Neutrophil (primary cell): ENCODE data around the gene LZTS2.

ENCODE experiments used
- H3K27ac ChIP-seq: fragments of 200-600 bp; sonication (generic); 2 replicates; pipeline ENCODE4 v1.5.1; 2016; ENCODE audit warnings: mild to moderate bottlenecking, moderate library complexity
- H3K27me3 ChIP-seq: fragments of 200-600 bp; sonication (generic); 2 replicates; pipeline ENCODE4 v1.6.0; 2016; ENCODE audit warnings: mild to moderate bottlenecking
- H3K36me3 ChIP-seq: fragments of 200-600 bp; sonication (generic); 2 replicates; pipeline ENCODE4 v1.5.1; 2017
- H3K4me1 ChIP-seq, 2 experiments: fragments of 200-600 bp in 1 of 2; sonication (generic) in 1 of 2; 1 replicate in 1 of 2; 2 replicates in 1 of 2; pipeline versions ENCODE4 v1.5.1 to v1.6.1; 2013 to 2016; ENCODE audit warnings: low read depth in 1 of 2, low read length in 1 of 2, mild to moderate bottlenecking in 1 of 2, moderate library complexity in 1 of 2; ENCODE audit not compliant: control insufficient read depth in 1 of 2, insufficient read depth in 1 of 2
- H3K4me3 ChIP-seq, 2 experiments: fragments of 200-600 bp in 1 of 2; sonication (generic) in 1 of 2; 1 replicate in 1 of 2; 2 replicates in 1 of 2; pipeline ENCODE4 v1.5.1; 2013 to 2016; ENCODE audit warnings: low read depth in 1 of 2, low read length in 1 of 2, mild to moderate bottlenecking in 1 of 2, moderate library complexity in 1 of 2
- H3K9me3 ChIP-seq: fragments of 200-600 bp; sonication (generic); 2 replicates; pipeline ENCODE4 v1.5.1; 2016
- TF ChIP-seq, protein P1 (sequence below): fragments of 200-600 bp; sonication (generic); IDR thresholded peaks from 2 replicates; pipeline ENCODE4 v1.5.1; 2016; ENCODE audit warnings: antibody characterized with exemption

Gene LZTS2

DNA sequence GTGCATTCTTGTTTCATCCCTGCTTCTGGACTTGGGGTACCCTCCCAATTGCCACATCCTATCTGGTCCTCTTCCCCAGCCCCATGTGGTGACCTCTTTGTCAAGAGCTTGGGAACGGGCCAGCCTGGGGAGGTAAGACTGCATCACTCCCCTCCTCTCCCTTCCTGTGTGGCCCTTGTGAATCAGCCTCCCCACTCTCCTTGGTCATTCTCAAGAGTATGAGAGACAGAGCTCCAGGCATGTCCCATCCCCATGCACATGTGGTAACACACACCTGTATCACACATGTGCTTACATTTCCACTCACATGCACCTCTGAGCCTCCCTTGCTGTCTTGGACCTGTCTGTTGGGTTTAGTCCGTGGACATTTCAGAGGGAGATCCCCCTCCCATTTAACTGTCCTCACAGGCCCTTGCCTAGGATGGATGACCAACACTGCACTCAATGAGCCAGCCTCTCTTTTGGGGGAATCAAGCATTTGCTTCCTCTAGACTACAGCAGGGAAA lies 14.9 kb upstream of the LZTS2 start:
- peaks cover 20% of the 10 kb centered on the region for H3K36me3 ChIP-seq

DNA sequence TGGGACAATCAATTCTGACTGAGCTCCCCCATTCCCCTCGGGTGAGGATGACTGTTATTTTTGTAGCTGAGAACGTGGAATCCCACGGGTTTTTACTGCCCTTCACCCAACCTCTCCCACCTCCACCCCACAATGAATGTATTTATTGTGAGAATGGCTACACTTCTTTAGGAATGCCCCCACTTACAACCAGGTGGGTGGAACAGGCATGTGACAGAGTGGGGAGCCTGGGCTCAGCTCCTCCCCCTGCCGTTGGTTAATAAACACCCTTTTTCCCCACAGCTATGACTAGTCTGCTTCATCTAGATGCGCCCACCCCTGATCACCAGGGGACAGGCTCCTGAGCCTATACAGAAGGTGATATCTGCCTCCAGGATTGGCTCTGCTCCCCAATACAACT lies 14.3 kb upstream of the LZTS2 start:
- no peaks in the 10 kb centered on the region for H3K9me3 ChIP-seq
- no peaks in the 10 kb centered on the region for H3K27me3 ChIP-seq
- peaks cover 14% of the 10 kb centered on the region for H3K36me3 ChIP-seq
- H3K4me3 ChIP-seq, result no peak overlapping the region
- no peak overlapping the region for H3K27ac ChIP-seq
- TF ChIP-seq, protein P1, sequence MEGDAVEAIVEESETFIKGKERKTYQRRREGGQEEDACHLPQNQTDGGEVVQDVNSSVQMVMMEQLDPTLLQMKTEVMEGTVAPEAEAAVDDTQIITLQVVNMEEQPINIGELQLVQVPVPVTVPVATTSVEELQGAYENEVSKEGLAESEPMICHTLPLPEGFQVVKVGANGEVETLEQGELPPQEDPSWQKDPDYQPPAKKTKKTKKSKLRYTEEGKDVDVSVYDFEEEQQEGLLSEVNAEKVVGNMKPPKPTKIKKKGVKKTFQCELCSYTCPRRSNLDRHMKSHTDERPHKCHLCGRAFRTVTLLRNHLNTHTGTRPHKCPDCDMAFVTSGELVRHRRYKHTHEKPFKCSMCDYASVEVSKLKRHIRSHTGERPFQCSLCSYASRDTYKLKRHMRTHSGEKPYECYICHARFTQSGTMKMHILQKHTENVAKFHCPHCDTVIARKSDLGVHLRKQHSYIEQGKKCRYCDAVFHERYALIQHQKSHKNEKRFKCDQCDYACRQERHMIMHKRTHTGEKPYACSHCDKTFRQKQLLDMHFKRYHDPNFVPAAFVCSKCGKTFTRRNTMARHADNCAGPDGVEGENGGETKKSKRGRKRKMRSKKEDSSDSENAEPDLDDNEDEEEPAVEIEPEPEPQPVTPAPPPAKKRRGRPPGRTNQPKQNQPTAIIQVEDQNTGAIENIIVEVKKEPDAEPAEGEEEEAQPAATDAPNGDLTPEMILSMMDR, result no peak
- peaks cover 15 to 17% of the 10 kb centered on the region in 2 experiments for H3K4me1 ChIP-seq

More for the DNA sequence above, 14.9 kb upstream of the LZTS2 start:
- Histone ChIP-seq H3K4me1 (peaks cover 15 to 17% of the 10 kb centered on the region in 2 experiments), H3K4me3 (no peak overlapping the region), H3K27me3 (no peaks in the 10 kb centered on the region), H3K27ac (no peak overlapping the region), H3K9me3 (no peaks in the 10 kb centered on the region)
- TF ChIP-seq, protein P1, result no peak

DNA sequence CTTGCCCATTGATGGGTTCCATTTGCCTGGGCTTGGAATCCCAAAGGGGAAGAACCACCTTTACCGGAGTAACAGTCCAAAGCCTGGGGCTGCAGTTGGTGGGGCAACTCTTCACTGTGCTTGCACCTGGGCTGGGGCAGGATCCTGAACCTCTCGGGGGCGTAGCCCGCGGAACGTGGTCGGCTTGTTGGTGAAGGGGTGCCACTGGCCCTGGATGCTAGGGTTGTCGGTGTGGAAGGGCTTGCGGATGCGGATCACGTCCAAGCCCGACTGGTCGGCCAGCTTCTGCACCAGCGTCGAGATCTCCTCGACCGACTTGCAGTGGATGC lies 13.0 kb upstream of the LZTS2 start:
- H3K9me3 ChIP-seq, result no peaks in the 10 kb centered on the region
- no peaks in the 10 kb centered on the region for H3K27me3 ChIP-seq
- peaks cover 1% of the 10 kb centered on the region for H3K36me3 ChIP-seq
- H3K4me3 ChIP-seq, result peak overlapping the region; percentile 97
- TF ChIP-seq, protein P1, result no peak
- H3K4me1 ChIP-seq, result peaks cover 15 to 17% of the 10 kb centered on the region in 2 experiments
- H3K27ac ChIP-seq, result no peak overlapping the region

- Histone ChIP-seq H3K27ac (peak within 1 kb of the TSS; percentile 68), H3K36me3 (no peaks in the 10 kb centered on the region)
Observed at GRCh38 chr10:100986952-100987684, 12.5 kb upstream of the LZTS2 start, which contains the start of the genes MRPL43 and TWNK. Gene MRPL43, minus strand, starts transcription at chr10:100987497. Its CDS starts 54 bp downstream, at chr10:100987443. Gene TWNK, plus strand, starts transcription at chr10:100987543. Its CDS starts 668 bp downstream, at chr10:100988211.

DNA sequence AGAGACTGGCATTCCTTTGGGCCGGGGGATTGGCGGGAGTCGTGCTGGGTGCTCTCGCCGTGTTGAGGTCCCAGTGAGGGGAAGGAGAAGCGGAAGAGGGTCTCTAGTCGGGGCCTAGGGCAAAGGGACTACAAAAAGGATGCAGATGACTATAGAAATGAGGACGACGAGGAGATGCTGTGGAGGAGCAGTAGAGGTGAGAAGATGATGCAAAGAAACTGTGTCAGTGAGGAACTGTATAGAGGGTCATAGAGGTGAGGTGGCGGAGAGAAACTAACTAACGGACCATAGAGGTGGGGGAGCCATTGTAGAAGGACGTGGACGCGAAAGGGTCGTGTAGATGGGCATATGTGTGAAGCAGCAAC lies 11.9 kb upstream of the LZTS2 start:
- H3K9me3 ChIP-seq, result no peaks in the 10 kb centered on the region
- H3K27ac ChIP-seq, result no peak overlapping the region
- no peaks in the 10 kb centered on the region for H3K27me3 ChIP-seq
- H3K4me1 ChIP-seq, result peaks cover 15 to 17% of the 10 kb centered on the region in 2 experiments
- peak overlapping the region; percentile 97 for H3K4me3 ChIP-seq
- TF ChIP-seq, protein P1, result no peak
- H3K36me3 ChIP-seq, result no peaks in the 10 kb centered on the region

More at GRCh38 chr10:100986952-100987684, 12.5 kb upstream of the LZTS2 start, which contains the start of the genes MRPL43 and TWNK:
- Histone ChIP-seq H3K9me3 (no peaks in the 10 kb centered on the region), H3K4me1 (peaks cover 15 to 17% of the 10 kb centered on the region in 2 experiments), H3K27me3 (no peaks in the 10 kb centered on the region), H3K4me3 (peak within 1 kb of the TSS; percentile 97)
- TF ChIP-seq, protein P1, result peak; percentile 31
